Middle frontal gyrus (tissue), 1 donor: ENCODE data around the gene MOCS3.

Experiments
- DNase-seq: peaks from one replicate; pipeline ENCODE4 v3.0.0-alpha.2; 2015; ENCODE audit warnings: low spot score; ENCODE audit errors: extremely low spot score

MOCS3 gene

GRCh38 chr20:51009303-51010042, 50.9 kb downstream of the MOCS3 start:
- no peak for DNase-seq

GRCh38 chr20:51010043-51010365, 51.4 kb downstream of the MOCS3 start:
- DNase-seq = no peak

- DNase-seq = no peak
Measured at GRCh38 chr20:51010932-51011331, 52.3 kb downstream of the MOCS3 start.

- no peak for DNase-seq
Measured at GRCh38 chr20:51011479-51011878, 52.9 kb downstream of the MOCS3 start.

- no peak for DNase-seq
Measured at GRCh38 chr20:51012357-51012756, 53.7 kb downstream of the MOCS3 start.
